Tibial nerve (tissue), 4 donors: ENCODE data around the gene CFAP410.

ENCODE experiments used
- CTCF ChIP-seq, 5 experiments: fragments of 200-600 bp in 3 of 5; fragments of 450-650 bp in 2 of 5; sonication (generic) in 3 of 5; IDR thresholded peaks; one replicate each; pipeline ENCODE4 v1.5.1; 2016 to 2019; ENCODE audit warnings: antibody characterized with exemption in 5 of 5, mild to moderate bottlenecking in 3 of 5, moderate library complexity in 2 of 5
- EP300 ChIP-seq, 2 donors: sonication (generic); formaldehyde crosslinking; IDR thresholded peaks; one replicate each; pipeline ENCODE4 v1.6.1; 2017; ENCODE audit warnings: antibody characterized with exemption in 2 of 2, mild to moderate bottlenecking in 1 of 2
- POLR2A ChIP-seq, 2 donors: fragments of 450-650 bp; IDR thresholded peaks; one replicate each; pipeline ENCODE4 v1.6.1; 2017; ENCODE audit warnings: antibody characterized with exemption in 2 of 2, mild to moderate bottlenecking in 2 of 2, moderate library complexity in 2 of 2

DNA sequence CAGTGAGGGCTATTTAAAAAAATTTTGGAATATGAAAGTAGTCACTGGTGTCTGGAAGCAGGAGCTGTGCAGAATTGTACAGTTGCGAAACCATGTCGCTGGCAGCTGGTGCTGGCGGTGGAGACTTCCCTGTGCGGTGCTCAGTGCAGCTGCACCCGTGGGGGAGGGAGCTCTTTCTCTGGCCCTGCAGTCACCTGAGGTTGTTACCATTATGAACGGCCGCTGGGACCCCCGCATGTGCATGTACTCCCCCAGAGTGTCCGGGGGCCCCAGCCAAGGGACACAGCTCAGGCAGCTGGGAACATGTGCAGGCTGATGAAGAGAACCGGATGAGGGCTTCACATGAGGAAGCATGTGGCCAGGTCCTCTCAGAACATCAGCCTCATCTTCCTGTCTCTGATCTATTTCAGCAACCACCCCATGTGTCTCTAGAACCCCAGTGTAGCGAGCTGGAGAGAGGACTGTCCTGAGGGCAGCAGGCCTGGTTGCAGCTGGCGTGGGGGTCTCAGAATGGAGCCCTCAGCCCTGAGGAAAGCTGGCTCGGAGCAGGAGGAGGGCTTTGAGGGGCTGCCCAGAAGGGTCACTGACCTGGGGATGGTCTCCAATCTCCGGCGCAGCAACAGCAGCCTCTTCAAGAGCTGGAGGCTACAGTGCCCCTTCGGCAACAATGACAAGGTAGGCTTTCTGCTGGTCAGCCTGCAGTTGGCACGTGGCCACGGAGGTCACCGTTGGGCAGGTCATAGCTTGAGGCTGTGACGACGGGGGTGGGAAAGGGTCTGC is 14.2 kb upstream of the CFAP410 start, which contains the start of gene TRPM2:
- no peak for TF ChIP-seq POLR2A (IDR thresholded peaks at IDR 0.05)
- no peak for TF ChIP-seq CTCF (IDR thresholded peaks at IDR 0.05)
- TF ChIP-seq EP300 (IDR thresholded peaks at IDR 0.05) = peak in 1 of 2 donors; percentile 52
